Vagina (tissue), 2 donors: Measurements from ENCODE around the gene ARMCX2.

Source experiments
- POLR2A ChIP-seq, 2 donors: fragments of 450-650 bp; IDR thresholded peaks; one replicate each; pipeline ENCODE4 v1.6.1; 2017; ENCODE audit warnings: antibody characterized with exemption in 2 of 2, mild to moderate bottlenecking in 2 of 2, moderate library complexity in 2 of 2
- POLR2AphosphoS5 ChIP-seq, 2 donors: sonication (generic); formaldehyde crosslinking; IDR thresholded peaks; one replicate each; pipeline ENCODE4 v1.9.0; 2017; ENCODE audit warnings: antibody characterized with exemption in 2 of 2, mild to moderate bottlenecking in 2 of 2, low read depth in 1 of 2; ENCODE audit not compliant: insufficient read depth in 1 of 2
- TF ChIP-seq, protein P1 (sequence below), 3 experiments: fragments of 450-650 bp in 2 of 3; fragments of 200-600 bp in 1 of 3; sonication (generic) in 1 of 3; IDR thresholded peaks; one replicate each; pipeline ENCODE4 v1.5.1; 2017 to 2019; ENCODE audit warnings: antibody characterized with exemption in 3 of 3, mild to moderate bottlenecking in 2 of 3, moderate library complexity in 2 of 3

DNA sequence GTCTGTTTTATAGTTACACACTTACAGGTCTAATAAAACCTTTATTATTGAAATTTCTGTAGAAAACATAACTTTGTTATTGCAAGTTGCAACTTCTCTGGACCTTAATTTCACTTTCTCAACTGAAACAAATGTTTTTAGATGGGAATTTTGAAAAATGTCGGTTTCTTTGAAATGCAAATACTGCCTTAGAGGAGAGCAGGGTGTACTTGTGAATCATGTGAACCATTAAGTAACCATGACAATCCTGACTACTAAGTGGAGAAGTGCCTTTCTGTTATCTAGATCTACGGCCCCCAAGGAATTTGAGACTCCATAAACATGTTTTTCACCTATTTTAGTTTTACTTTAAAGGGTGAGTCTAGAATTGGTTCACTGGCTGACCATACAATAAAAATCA, 8.5 kb upstream of the ARMCX2 start:
- TF ChIP-seq, protein P1, sequence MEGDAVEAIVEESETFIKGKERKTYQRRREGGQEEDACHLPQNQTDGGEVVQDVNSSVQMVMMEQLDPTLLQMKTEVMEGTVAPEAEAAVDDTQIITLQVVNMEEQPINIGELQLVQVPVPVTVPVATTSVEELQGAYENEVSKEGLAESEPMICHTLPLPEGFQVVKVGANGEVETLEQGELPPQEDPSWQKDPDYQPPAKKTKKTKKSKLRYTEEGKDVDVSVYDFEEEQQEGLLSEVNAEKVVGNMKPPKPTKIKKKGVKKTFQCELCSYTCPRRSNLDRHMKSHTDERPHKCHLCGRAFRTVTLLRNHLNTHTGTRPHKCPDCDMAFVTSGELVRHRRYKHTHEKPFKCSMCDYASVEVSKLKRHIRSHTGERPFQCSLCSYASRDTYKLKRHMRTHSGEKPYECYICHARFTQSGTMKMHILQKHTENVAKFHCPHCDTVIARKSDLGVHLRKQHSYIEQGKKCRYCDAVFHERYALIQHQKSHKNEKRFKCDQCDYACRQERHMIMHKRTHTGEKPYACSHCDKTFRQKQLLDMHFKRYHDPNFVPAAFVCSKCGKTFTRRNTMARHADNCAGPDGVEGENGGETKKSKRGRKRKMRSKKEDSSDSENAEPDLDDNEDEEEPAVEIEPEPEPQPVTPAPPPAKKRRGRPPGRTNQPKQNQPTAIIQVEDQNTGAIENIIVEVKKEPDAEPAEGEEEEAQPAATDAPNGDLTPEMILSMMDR (IDR thresholded peaks at IDR 0.05): no peak
- TF ChIP-seq POLR2A (IDR thresholded peaks at IDR 0.05) (no peak), POLR2AphosphoS5 (IDR thresholded peaks at IDR 0.05; ENCODE audit: insufficient read depth in 1 of 2, low read depth in 1 of 2) (no peak)
